KOPT-K1 (cell line): Measurements from ENCODE around the gene PDE4B.

Experiments used
- H3K27ac ChIP-seq: fragments of 200-600 bp; sonication (generic); 2 replicates; pipeline ENCODE4 v1.5.1; 2016; ENCODE audit warnings: antibody characterized with exemption, mild to moderate bottlenecking, low read depth, low read length; ENCODE audit not compliant: poor library complexity, severe bottlenecking
- H3K36me3 ChIP-seq: fragments of 200-600 bp; sonication (generic); 2 replicates; pipeline ENCODE4 v1.5.1; 2017; ENCODE audit warnings: antibody characterized with exemption, mild to moderate bottlenecking, low read length, moderate library complexity; ENCODE audit not compliant: insufficient read depth
- H3K9me3 ChIP-seq: fragments of 200-600 bp; sonication (generic); 2 replicates; pipeline ENCODE4 v1.5.1; 2017; ENCODE audit warnings: antibody characterized with exemption, low read length, mild to moderate bottlenecking; ENCODE audit not compliant: insufficient read depth, poor library complexity, severe bottlenecking

Gene PDE4B

GRCh38 chr1:66262208-66262963 lies 469.7 kb downstream of the PDE4B start:
- no peaks in the 10 kb centered on the region for H3K9me3 ChIP-seq

GRCh38 chr1:66265268-66265667 lies 472.6 kb downstream of the PDE4B start:
- Histone ChIP-seq H3K9me3 (no peaks in the 10 kb centered on the region), H3K36me3 (no peaks in the 10 kb centered on the region), H3K27ac (no peak overlapping the region)

More at GRCh38 chr1:66262208-66262963, 469.7 kb downstream of the PDE4B start:
- Histone ChIP-seq H3K27ac (no peak overlapping the region), H3K36me3 (no peaks in the 10 kb centered on the region)

GRCh38 chr1:66265796-66266195 lies 473.1 kb downstream of the PDE4B start:
- H3K36me3 ChIP-seq = no peaks in the 10 kb centered on the region
- no peak overlapping the region for H3K27ac ChIP-seq
- H3K9me3 ChIP-seq = no peaks in the 10 kb centered on the region

- no peak overlapping the region for H3K27ac ChIP-seq
- H3K36me3 ChIP-seq = no peaks in the 10 kb centered on the region
- H3K9me3 ChIP-seq = no peaks in the 10 kb centered on the region
Observed at GRCh38 chr1:66266350-66266749, 473.7 kb downstream of the PDE4B start.

GRCh38 chr1:66266756-66267155 lies 474.1 kb downstream of the PDE4B start:
- H3K27ac ChIP-seq = no peak overlapping the region
- no peaks in the 10 kb centered on the region for H3K36me3 ChIP-seq
- H3K9me3 ChIP-seq = no peaks in the 10 kb centered on the region

- H3K27ac ChIP-seq = no peak overlapping the region
- H3K9me3 ChIP-seq = no peaks in the 10 kb centered on the region
- no peaks in the 10 kb centered on the region for H3K36me3 ChIP-seq
Observed at GRCh38 chr1:66267201-66267940, 474.7 kb downstream of the PDE4B start.

- Histone ChIP-seq H3K36me3 (no peaks in the 10 kb centered on the region), H3K9me3 (no peaks in the 10 kb centered on the region), H3K27ac (no peak overlapping the region)
Observed at GRCh38 chr1:66269222-66269621, 476.5 kb downstream of the PDE4B start.

GRCh38 chr1:66270119-66270812 lies 477.6 kb downstream of the PDE4B start:
- Histone ChIP-seq H3K27ac (no peak overlapping the region), H3K36me3 (no peaks in the 10 kb centered on the region), H3K9me3 (no peaks in the 10 kb centered on the region)

GRCh38 chr1:66271216-66271903 lies 478.7 kb downstream of the PDE4B start:
- no peaks in the 10 kb centered on the region for H3K36me3 ChIP-seq
- H3K9me3 ChIP-seq = no peaks in the 10 kb centered on the region
- H3K27ac ChIP-seq = no peak overlapping the region

- Histone ChIP-seq H3K27ac (no peak overlapping the region), H3K36me3 (no peaks in the 10 kb centered on the region), H3K9me3 (no peaks in the 10 kb centered on the region)
Observed at GRCh38 chr1:66271904-66272254, 479.2 kb downstream of the PDE4B start.

- no peaks in the 10 kb centered on the region for H3K9me3 ChIP-seq
- no peak overlapping the region for H3K27ac ChIP-seq
- H3K36me3 ChIP-seq = no peaks in the 10 kb centered on the region
Observed at GRCh38 chr1:66273656-66274055, 481.0 kb downstream of the PDE4B start.

GRCh38 chr1:66274634-66275033 lies 481.9 kb downstream of the PDE4B start:
- no peak overlapping the region for H3K27ac ChIP-seq
- no peaks in the 10 kb centered on the region for H3K9me3 ChIP-seq
- H3K36me3 ChIP-seq = no peaks in the 10 kb centered on the region

GRCh38 chr1:66275083-66275482 lies 482.4 kb downstream of the PDE4B start:
- no peaks in the 10 kb centered on the region for H3K36me3 ChIP-seq
- no peaks in the 10 kb centered on the region for H3K9me3 ChIP-seq
- H3K27ac ChIP-seq = no peak overlapping the region

GRCh38 chr1:66275601-66276023 lies 482.9 kb downstream of the PDE4B start:
- Histone ChIP-seq H3K9me3 (no peaks in the 10 kb centered on the region), H3K27ac (no peak overlapping the region), H3K36me3 (no peaks in the 10 kb centered on the region)

GRCh38 chr1:66276218-66276617 lies 483.5 kb downstream of the PDE4B start:
- Histone ChIP-seq H3K27ac (no peak overlapping the region), H3K9me3 (no peaks in the 10 kb centered on the region), H3K36me3 (no peaks in the 10 kb centered on the region)
